ENCODE measurements around the gene SCNN1B.

GRCh38 chr16:23334457-23334853, 32.4 kb downstream of the SCNN1B start:
- TF ChIP-seq, protein P1, sequence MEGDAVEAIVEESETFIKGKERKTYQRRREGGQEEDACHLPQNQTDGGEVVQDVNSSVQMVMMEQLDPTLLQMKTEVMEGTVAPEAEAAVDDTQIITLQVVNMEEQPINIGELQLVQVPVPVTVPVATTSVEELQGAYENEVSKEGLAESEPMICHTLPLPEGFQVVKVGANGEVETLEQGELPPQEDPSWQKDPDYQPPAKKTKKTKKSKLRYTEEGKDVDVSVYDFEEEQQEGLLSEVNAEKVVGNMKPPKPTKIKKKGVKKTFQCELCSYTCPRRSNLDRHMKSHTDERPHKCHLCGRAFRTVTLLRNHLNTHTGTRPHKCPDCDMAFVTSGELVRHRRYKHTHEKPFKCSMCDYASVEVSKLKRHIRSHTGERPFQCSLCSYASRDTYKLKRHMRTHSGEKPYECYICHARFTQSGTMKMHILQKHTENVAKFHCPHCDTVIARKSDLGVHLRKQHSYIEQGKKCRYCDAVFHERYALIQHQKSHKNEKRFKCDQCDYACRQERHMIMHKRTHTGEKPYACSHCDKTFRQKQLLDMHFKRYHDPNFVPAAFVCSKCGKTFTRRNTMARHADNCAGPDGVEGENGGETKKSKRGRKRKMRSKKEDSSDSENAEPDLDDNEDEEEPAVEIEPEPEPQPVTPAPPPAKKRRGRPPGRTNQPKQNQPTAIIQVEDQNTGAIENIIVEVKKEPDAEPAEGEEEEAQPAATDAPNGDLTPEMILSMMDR (conservative IDR thresholded peaks at IDR 0.05): no peak
- TF ChIP-seq ZFX (IDR thresholded peaks at IDR 0.05): no peak

Data from C4-2B (cell line).